Measurements from ENCODE around the gene EHD1. TPM values are rescaled to one million over a fixed set of nuclear protein-coding genes. Genes with fewer than 3 reads are reported as not detected.
A peak's percentile ranks its signal among the peaks of the same experiment; 100 is the strongest.
"Not testable (repeated sequence)": the region's sequence is repeated elsewhere in the genome, so short reads cannot be mapped to it uniquely, and the experiment has no call there.

EHD1 gene
- polyA plus RNA-seq, 2 donors: 16.1 to 28.7 TPM

GRCh38 chr11:64846998-64847666 lies 31.3 kb downstream of the EHD1 start:
- H3K27me3 ChIP-seq (ENCODE audit: control insufficient read depth in 1 of 2, insufficient read depth in 2 of 2, low read length in 2 of 2): no peaks in the 10 kb centered on the region
- WGBS, 2 donors: 20 to 25% methylated on average over 12 to 13 of the region's 13 CpGs
- H3K4me3 ChIP-seq (ENCODE audit: low read depth in 1 of 2, low read length in 2 of 2): no peak overlapping the region
- H3K36me3 ChIP-seq (ENCODE audit: control insufficient read depth in 2 of 2, insufficient read depth in 2 of 2, low read length in 1 of 2): no peaks in the 10 kb centered on the region
- peaks cover 0 to 25% of the 10 kb centered on the region in 2 donors for H3K4me1 ChIP-seq (ENCODE audit: control insufficient read depth in 2 of 2, insufficient read depth in 2 of 2, low read length in 1 of 2)
- H3K9me3 ChIP-seq (ENCODE audit: control insufficient read depth in 2 of 2, insufficient read depth in 1 of 2, low read depth in 1 of 2, low read length in 1 of 2): no peaks in the 10 kb centered on the region
- H3K27ac ChIP-seq (ENCODE audit: low read depth in 2 of 2, low read length in 1 of 2): peak overlapping the region in 1 of 2 donors; percentile 53

- not testable (repeated sequence) for H3K27me3 ChIP-seq (ENCODE audit: control insufficient read depth in 1 of 2, insufficient read depth in 2 of 2, low read length in 2 of 2); H3K4me3 ChIP-seq (ENCODE audit: low read depth in 1 of 2, low read length in 2 of 2); H3K36me3 ChIP-seq (ENCODE audit: control insufficient read depth in 2 of 2, insufficient read depth in 2 of 2, low read length in 1 of 2); H3K9me3 ChIP-seq (ENCODE audit: control insufficient read depth in 2 of 2, insufficient read depth in 1 of 2, low read depth in 1 of 2, low read length in 1 of 2)
- Histone ChIP-seq H3K4me1 (ENCODE audit: control insufficient read depth in 2 of 2, insufficient read depth in 2 of 2, low read length in 1 of 2) (peaks cover 0 to 25% of the 10 kb centered on the region in 2 donors), H3K27ac (ENCODE audit: low read depth in 2 of 2, low read length in 1 of 2) (peak overlapping the region in 1 of 2 donors; percentile 96)
- WGBS, 2 donors: 83 to 87% methylated on average over 8 of the region's 8 CpGs
Measured at GRCh38 chr11:64845776-64846129, 32.7 kb downstream of the EHD1 start.

- H3K27me3 ChIP-seq (ENCODE audit: control insufficient read depth in 1 of 2, insufficient read depth in 2 of 2, low read length in 2 of 2): no peaks in the 10 kb centered on the region
- H3K36me3 ChIP-seq (ENCODE audit: control insufficient read depth in 2 of 2, insufficient read depth in 2 of 2, low read length in 1 of 2): peaks cover 0 to 2% of the 10 kb centered on the region in 2 donors
- H3K9me3 ChIP-seq (ENCODE audit: control insufficient read depth in 2 of 2, insufficient read depth in 1 of 2, low read depth in 1 of 2, low read length in 1 of 2): no peaks in the 10 kb centered on the region
- WGBS, 2 donors: 16 to 23% methylated on average over 9 of the region's 9 CpGs
- peak overlapping the region; percentile 84 to 96 for H3K27ac ChIP-seq (ENCODE audit: low read depth in 2 of 2, low read length in 1 of 2)
- H3K4me3 ChIP-seq (ENCODE audit: low read depth in 1 of 2, low read length in 2 of 2): peak overlapping the region; percentile 54 to 67
- H3K4me1 ChIP-seq (ENCODE audit: control insufficient read depth in 2 of 2, insufficient read depth in 2 of 2, low read length in 1 of 2): peaks cover 0 to 25% of the 10 kb centered on the region in 2 donors
Measured at GRCh38 chr11:64845129-64845775, 33.2 kb downstream of the EHD1 start.

- Histone ChIP-seq H3K27ac (ENCODE audit: low read depth in 2 of 2, low read length in 1 of 2) (peak within 1 kb of the TSS; percentile 94 to 96), H3K9me3 (ENCODE audit: control insufficient read depth in 2 of 2, insufficient read depth in 1 of 2, low read depth in 1 of 2, low read length in 1 of 2) (no peaks in the 10 kb centered on the region), H3K4me1 (ENCODE audit: control insufficient read depth in 2 of 2, insufficient read depth in 2 of 2, low read length in 1 of 2) (peaks cover 0 to 22% of the 10 kb centered on the region in 2 donors), H3K36me3 (ENCODE audit: control insufficient read depth in 2 of 2, insufficient read depth in 2 of 2, low read length in 1 of 2) (peaks cover 0 to 8% of the 10 kb centered on the region in 2 donors), H3K4me3 (ENCODE audit: low read depth in 1 of 2, low read length in 2 of 2) (peak within 1 kb of the TSS; percentile 54 to 67), H3K27me3 (ENCODE audit: control insufficient read depth in 1 of 2, insufficient read depth in 2 of 2, low read length in 2 of 2) (no peaks in the 10 kb centered on the region)
- WGBS, 2 donors: 1% methylated on average over 65 to 96 of the region's 96 CpGs
Measured at GRCh38 chr11:64844330-64845128, 33.9 kb downstream of the EHD1 start, which contains the start of gene CDC42BPG. CDC42BPG (minus strand) TSS chr11:64844653; CDS start chr11:64844569, 84 bp downstream.

GRCh38 chr11:64843686-64844329 lies 34.6 kb downstream of the EHD1 start:
- 38 to 42% methylated on average over 22 to 27 of the region's 27 CpGs for WGBS, 2 donors
- Histone ChIP-seq H3K36me3 (ENCODE audit: control insufficient read depth in 2 of 2, insufficient read depth in 2 of 2, low read length in 1 of 2) (peaks cover 0 to 15% of the 10 kb centered on the region in 2 donors), H3K9me3 (ENCODE audit: control insufficient read depth in 2 of 2, insufficient read depth in 1 of 2, low read depth in 1 of 2, low read length in 1 of 2) (no peaks in the 10 kb centered on the region), H3K27ac (ENCODE audit: low read depth in 2 of 2, low read length in 1 of 2) (peak overlapping the region; percentile 94 to 96), H3K27me3 (ENCODE audit: control insufficient read depth in 1 of 2, insufficient read depth in 2 of 2, low read length in 2 of 2) (no peaks in the 10 kb centered on the region), H3K4me1 (ENCODE audit: control insufficient read depth in 2 of 2, insufficient read depth in 2 of 2, low read length in 1 of 2) (peaks cover 0 to 19% of the 10 kb centered on the region in 2 donors), H3K4me3 (ENCODE audit: low read depth in 1 of 2, low read length in 2 of 2) (peak overlapping the region; percentile 54 to 67)

GRCh38 chr11:64842851-64843685 lies 35.4 kb downstream of the EHD1 start:
- H3K9me3 ChIP-seq (ENCODE audit: control insufficient read depth in 2 of 2, insufficient read depth in 1 of 2, low read depth in 1 of 2, low read length in 1 of 2): no peaks in the 10 kb centered on the region
- WGBS, 2 donors: 42 to 52% methylated on average over 19 of the region's 19 CpGs
- H3K4me3 ChIP-seq (ENCODE audit: low read depth in 1 of 2, low read length in 2 of 2): peak overlapping the region; percentile 54 to 67
- peaks cover 0 to 14% of the 10 kb centered on the region in 2 donors for H3K4me1 ChIP-seq (ENCODE audit: control insufficient read depth in 2 of 2, insufficient read depth in 2 of 2, low read length in 1 of 2)
- H3K27me3 ChIP-seq (ENCODE audit: control insufficient read depth in 1 of 2, insufficient read depth in 2 of 2, low read length in 2 of 2): no peaks in the 10 kb centered on the region
- peaks cover 0 to 23% of the 10 kb centered on the region in 2 donors for H3K36me3 ChIP-seq (ENCODE audit: control insufficient read depth in 2 of 2, insufficient read depth in 2 of 2, low read length in 1 of 2)
- peak overlapping the region; percentile 94 to 96 for H3K27ac ChIP-seq (ENCODE audit: low read depth in 2 of 2, low read length in 1 of 2)

- peaks cover 0 to 13% of the 10 kb centered on the region in 2 donors for H3K4me1 ChIP-seq (ENCODE audit: control insufficient read depth in 2 of 2, insufficient read depth in 2 of 2, low read length in 1 of 2)
- H3K4me3 ChIP-seq (ENCODE audit: low read depth in 1 of 2, low read length in 2 of 2): peak overlapping the region; percentile 24 to 54
- peak overlapping the region; percentile 94 to 96 for H3K27ac ChIP-seq (ENCODE audit: low read depth in 2 of 2, low read length in 1 of 2)
- no peaks in the 10 kb centered on the region for H3K9me3 ChIP-seq (ENCODE audit: control insufficient read depth in 2 of 2, insufficient read depth in 1 of 2, low read depth in 1 of 2, low read length in 1 of 2)
- no peaks in the 10 kb centered on the region for H3K27me3 ChIP-seq (ENCODE audit: control insufficient read depth in 1 of 2, insufficient read depth in 2 of 2, low read length in 2 of 2)
- 48 to 50% methylated on average over 6 of the region's 6 CpGs for WGBS, 2 donors
- H3K36me3 ChIP-seq (ENCODE audit: control insufficient read depth in 2 of 2, insufficient read depth in 2 of 2, low read length in 1 of 2): peaks cover 0 to 28% of the 10 kb centered on the region in 2 donors
Measured at GRCh38 chr11:64842366-64842759, 36.1 kb downstream of the EHD1 start.

- H3K27me3 ChIP-seq (ENCODE audit: control insufficient read depth in 1 of 2, insufficient read depth in 2 of 2, low read length in 2 of 2): no peaks in the 10 kb centered on the region
- WGBS, 2 donors: 60 to 73% methylated on average over 15 of the region's 15 CpGs
- peaks cover 0 to 33% of the 10 kb centered on the region in 2 donors for H3K36me3 ChIP-seq (ENCODE audit: control insufficient read depth in 2 of 2, insufficient read depth in 2 of 2, low read length in 1 of 2)
- H3K27ac ChIP-seq (ENCODE audit: low read depth in 2 of 2, low read length in 1 of 2): peak overlapping the region; percentile 94 to 96
- peak overlapping the region; percentile 24 to 54 for H3K4me3 ChIP-seq (ENCODE audit: low read depth in 1 of 2, low read length in 2 of 2)
- no peaks in the 10 kb centered on the region for H3K9me3 ChIP-seq (ENCODE audit: control insufficient read depth in 2 of 2, insufficient read depth in 1 of 2, low read depth in 1 of 2, low read length in 1 of 2)
- peaks cover 0 to 17% of the 10 kb centered on the region in 2 donors for H3K4me1 ChIP-seq (ENCODE audit: control insufficient read depth in 2 of 2, insufficient read depth in 2 of 2, low read length in 1 of 2)
Measured at GRCh38 chr11:64841592-64842365, 36.6 kb downstream of the EHD1 start.
